GM18519 (cell line): Measurements from ENCODE around the gene FOXP3.
"Not testable (repeated sequence)": the region's sequence is repeated elsewhere in the genome, so short reads cannot be mapped to it uniquely, and the experiment has no call there.

Experiments
- ATAC-seq: cut with Tn5 transposase; IDR thresholded peaks from one replicate; pipeline ENCODE4 v1.9.1; 2021; ENCODE audit warnings: mild to moderate bottlenecking, moderate library complexity; ENCODE audit not compliant: unreplicated experiment, low FRiP score

Gene FOXP3

GRCh38 chrX:49264460-49264859 lies at the start of gene FOXP3:
FOXP3 (minus strand) TSS chrX:49264710; CDS start chrX:49258505, 6,205 bp downstream.
- no peak for ATAC-seq

DNA sequence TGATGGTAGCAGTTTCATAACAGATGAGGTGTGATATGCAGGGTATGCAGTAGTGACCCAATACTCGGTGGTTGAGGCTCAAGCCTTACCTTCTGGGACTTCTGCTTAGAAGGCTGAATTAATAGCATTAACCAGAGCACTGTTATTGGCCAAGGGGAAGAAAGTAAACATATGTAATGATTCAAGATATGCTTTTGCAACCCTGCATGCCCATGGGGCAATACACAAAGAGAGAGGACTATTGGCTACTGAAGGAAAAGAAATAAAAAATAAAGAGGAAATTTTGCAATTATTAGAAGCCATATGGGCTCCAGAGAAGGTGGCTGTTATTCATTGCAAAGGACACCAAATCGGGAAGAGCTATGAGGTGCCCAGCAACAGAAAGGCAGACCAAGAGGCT lies 47.7 kb upstream of the FOXP3 start:
- no peak for ATAC-seq

DNA sequence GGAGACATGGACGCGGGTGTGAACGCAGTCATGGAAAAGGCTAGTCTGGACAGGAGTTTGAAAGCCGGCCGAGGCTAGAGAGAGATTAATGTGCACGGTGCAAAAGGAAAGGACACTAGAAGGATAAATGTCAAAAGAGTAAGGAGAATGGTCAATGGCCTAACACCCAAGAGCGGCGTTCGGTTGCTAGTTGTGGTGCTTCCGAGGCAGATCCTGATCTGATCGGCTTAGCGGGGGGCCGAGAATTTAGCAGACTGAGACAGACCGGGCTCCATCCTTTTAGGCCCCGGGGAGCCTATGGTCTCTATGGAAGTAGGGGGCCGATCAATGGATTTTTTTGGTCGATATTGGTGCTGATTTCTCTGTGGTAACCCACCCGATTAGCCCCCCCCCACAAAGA lies 45.9 kb upstream of the FOXP3 start:
- ATAC-seq: no peak

DNA sequence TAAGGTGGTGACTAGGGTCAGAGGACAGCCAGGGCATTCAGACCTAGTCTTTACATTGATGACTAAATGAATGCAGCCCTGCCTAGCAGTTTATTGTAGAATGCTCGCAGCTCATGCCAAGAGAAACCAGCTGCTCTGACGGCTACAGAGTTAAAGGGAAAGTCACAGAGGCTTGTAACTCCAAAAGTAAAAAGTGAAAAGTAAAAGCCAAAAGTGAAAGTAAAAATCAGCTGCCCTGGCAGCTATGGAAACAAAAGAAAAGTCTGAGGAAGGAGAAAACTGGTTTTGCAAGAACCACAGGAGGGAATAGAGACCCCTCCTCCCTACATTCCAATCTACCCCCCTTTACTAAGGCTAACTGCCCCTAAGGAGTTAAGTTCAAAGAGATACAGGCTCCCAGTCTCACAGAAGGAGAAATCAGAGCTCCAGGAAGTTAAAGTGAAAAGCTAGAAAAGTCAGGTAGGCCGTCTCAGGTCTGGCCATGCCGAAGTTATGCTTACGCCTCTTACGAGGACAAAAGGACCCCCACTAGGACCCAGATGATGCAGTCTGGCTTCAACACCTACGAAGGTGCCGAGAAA lies 45.0 kb upstream of the FOXP3 start:
- ATAC-seq: no peak

GRCh38 chrX:49308604-49309269 lies 44.2 kb upstream of the FOXP3 start:
- ATAC-seq: no peak

DNA sequence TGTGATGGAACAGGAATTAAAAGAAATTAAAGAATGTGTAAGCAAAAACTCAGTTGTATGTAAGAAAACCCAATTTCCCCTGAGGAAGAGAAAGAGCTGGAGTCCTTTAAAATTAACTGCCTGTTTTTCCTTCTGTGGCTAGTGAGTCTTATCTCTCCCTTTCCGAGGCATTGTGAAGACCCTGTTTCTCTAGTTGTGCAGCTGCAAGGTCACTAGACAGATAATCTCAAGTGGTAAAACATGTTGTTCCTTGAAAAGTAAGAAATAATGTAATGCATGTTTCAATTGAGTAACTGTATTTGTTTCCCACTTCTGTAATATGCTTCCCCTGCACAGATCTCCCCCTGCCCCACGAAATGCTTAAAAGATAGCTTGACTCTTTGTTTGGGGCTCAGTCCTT lies 43.3 kb upstream of the FOXP3 start:
- not testable (repeated sequence) for ATAC-seq

GRCh38 chrX:49303346-49303745 lies 38.8 kb upstream of the FOXP3 start, which contains the start of gene GAGE10:
GAGE10 (plus strand) TSS chrX:49303646; CDS start chrX:49304860, 1,214 bp downstream.
- ATAC-seq: no peak

- ATAC-seq: no peak
Observed at GRCh38 chrX:49300703-49301102, 36.2 kb upstream of the FOXP3 start.

GRCh38 chrX:49299293-49299692 lies 34.8 kb upstream of the FOXP3 start:
- not testable (repeated sequence) for ATAC-seq

- ATAC-seq: no peak
Observed at GRCh38 chrX:49292400-49293362, 28.2 kb upstream of the FOXP3 start.

DNA sequence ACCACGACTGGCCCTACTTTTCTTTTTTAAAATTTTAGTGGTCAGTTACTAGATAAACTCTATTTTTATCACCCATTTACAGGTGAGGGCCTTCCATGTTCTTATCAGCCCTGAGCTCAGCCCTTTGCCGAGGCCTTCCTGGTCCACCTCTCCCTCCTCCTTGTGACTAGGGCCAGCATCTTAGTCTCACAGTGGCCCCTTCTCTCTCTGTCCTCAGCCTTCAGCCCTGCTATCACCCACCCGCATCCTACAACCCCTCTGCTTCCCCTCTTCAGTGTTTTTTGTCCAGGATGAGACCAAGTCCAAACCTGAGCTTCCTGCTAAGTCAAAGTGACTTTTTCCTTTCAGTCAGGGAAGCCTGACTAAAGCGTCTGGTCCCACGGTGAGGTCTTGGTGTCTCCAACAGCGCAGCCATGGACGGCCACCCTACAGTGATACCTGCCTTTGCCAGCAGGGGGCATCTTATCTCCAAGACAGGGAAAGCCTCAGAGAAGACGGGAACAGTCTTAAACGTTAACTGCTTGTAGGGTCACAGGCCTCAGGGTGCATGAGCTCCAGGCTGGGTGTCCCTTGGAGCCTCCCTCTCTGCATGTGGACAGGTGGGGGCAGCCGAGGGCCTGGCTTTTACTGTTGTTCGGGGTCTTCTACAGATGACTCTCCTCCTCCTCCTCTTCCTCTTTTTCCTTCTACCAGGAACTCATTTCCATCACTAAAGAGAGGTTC lies 27.3 kb upstream of the FOXP3 start:
- no peak for ATAC-seq

DNA sequence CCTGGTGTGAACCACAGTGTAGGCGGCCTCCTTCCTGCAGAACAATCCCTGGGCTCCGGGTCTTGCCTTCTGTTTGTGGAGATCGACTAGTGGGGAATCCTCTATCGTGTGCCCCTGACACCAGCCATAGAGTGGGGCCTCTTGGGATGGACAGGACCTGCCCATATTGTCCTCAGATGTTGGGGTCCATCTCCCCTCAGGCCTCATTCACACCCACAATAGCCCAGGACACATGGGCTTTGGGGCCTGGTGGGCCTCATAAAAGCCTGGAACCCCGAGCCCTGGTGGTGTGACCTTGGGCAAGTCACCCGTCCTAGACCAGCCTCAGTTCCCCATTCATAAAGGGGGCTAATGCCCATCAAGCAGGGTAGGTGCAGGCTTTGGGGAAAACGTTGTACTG lies 25.7 kb upstream of the FOXP3 start:
- no peak for ATAC-seq

- ATAC-seq: no peak
Observed at GRCh38 chrX:49287665-49288064, 23.2 kb upstream of the FOXP3 start.

GRCh38 chrX:49286581-49286980 lies 22.1 kb upstream of the FOXP3 start:
- ATAC-seq: no peak

- no peak for ATAC-seq
Observed at GRCh38 chrX:49286136-49286535, 21.6 kb upstream of the FOXP3 start.

DNA sequence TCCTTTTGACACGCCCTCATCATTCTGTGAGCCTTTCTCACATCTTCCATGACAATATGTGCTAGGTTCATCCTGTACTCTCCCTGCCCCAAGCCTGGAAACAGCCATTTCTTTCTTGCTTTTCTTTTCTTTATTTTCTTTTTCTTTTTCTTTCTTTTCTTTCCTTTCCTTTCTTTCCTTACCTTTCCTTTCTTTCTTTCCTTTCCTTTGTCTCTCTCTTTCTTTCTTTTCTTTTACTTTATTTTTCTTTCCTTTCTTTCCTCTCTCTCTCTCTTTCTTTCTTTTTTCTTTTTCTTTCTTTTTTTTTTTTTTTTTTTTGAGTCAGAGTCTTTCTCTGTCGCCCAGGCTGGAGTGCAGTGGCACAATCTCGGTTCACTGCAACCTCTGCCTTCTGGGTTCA lies 19.7 kb upstream of the FOXP3 start:
- no peak for ATAC-seq

- ATAC-seq: no peak
Observed at GRCh38 chrX:49282647-49283011, 18.1 kb upstream of the FOXP3 start.

GRCh38 chrX:49278081-49278480 lies 13.6 kb upstream of the FOXP3 start:
- ATAC-seq: no peak

DNA sequence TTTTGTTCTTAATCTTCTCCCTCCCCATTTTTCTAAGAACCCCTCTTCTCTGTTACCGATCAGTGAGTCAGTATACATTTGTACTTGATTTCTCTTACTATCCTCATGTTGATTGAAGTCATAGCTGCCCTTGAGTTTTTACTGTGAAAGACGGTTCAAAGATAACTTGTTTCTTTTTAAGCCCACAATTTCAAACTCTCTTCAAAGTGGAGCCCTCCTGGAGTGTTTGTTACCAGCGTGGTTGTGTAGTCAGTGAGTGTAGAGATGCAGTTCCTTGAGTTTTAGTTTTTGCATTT lies 13.0 kb upstream of the FOXP3 start:
- ATAC-seq: no peak

DNA sequence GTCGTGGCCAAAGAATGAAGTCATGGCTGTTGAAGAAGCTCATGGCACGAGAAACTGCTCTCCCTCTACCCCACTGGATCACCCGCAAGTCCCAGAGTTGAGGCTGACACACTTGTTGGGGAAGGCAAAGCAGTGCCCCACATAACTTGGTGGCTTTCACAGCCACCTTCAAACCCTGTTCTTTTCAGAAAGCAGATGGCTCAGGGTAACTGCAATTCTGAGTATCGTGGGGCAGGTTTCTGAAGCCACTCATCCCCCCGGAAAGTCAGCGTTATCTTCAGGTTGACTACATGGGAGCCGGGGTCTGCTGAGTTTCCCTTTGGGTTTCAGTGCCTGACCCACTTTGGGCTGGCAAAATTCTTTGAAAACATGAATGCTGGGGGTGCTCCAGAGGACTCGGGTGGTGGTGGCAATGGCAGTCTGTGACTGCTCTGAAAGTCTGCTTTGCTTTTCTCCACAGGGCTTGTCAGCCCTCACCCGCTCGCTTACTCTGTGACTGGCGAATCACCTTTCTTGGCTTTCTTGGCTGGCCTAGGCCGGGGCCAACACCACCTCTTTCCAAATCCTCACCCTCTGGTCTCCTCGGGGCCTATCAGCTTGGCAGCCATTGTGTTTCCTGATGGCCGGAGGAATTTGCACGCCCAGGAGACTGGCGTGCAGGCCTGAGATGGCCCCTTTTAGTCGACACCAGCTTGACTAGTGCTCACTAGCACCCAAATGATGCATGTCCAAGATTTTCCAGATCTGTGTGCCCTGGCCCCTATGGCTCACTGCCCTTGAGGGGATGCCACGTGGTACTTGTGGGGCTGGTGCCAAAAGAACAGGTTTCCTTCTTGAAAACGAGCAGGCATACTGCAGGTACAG lies 12.4 kb upstream of the FOXP3 start:
- no peak for ATAC-seq
